Spleen (tissue), 7 donors: ENCODE measurements around the gene BLNK.

Experiments
- CTCF ChIP-seq, 11 experiments: fragments of 200-600 bp in 7 of 11; fragments of 450-650 bp in 4 of 11; sonication (generic) in 4 of 11; IDR thresholded peaks in 8 of 11; conservative IDR thresholded peaks in 3 of 11; 1 replicate in 7 of 11; 2 replicates in 4 of 11; pipeline versions ENCODE4 v1.4.0 to v1.8.0; 2016 to 2021; ENCODE audit warnings: antibody characterized with exemption in 11 of 11, inconsistent platforms in 4 of 11, mild to moderate bottlenecking in 1 of 11
- POLR2A ChIP-seq, 3 donors: fragments of 450-650 bp; IDR thresholded peaks; one replicate each; pipeline ENCODE4 v1.5.1; 2017; ENCODE audit warnings: antibody characterized with exemption in 3 of 3, mild to moderate bottlenecking in 1 of 3
- POLR2AphosphoS5 ChIP-seq, 3 donors: sonication (generic); formaldehyde crosslinking; IDR thresholded peaks; one replicate each; pipeline ENCODE4 v1.5.1; 2017; ENCODE audit warnings: antibody characterized with exemption in 3 of 3
- donor health status: DM: no; HTN: no; CAD: no; lungs with moderate emphysema.
- donor health status: DM: no; HTN: no; CAD: no.
- donor health status: DM: no; HTN: no; CAD: no.

GRCh38 chr10:96170230-96170629 is 101.1 kb downstream of the BLNK start:
- no peak for TF ChIP-seq CTCF (IDR thresholded peaks at IDR 0.05 in 8 of 11, conservative IDR thresholded peaks at IDR 0.05 in 3 of 11)
- TF ChIP-seq POLR2A (IDR thresholded peaks at IDR 0.05), result no peak
- no peak for TF ChIP-seq POLR2AphosphoS5 (IDR thresholded peaks at IDR 0.05)
